HG03135 (cell line): Measurements from ENCODE around the gene ADAMTS19.
"Not testable (repeated sequence)": the region's sequence is repeated elsewhere in the genome, so short reads cannot be mapped to it uniquely, and the experiment has no call there.

Experiments used
- ATAC-seq: cut with Tn5 transposase; IDR thresholded peaks from one replicate; pipeline ENCODE4 v1.9.1; 2021; ENCODE audit warnings: mild to moderate bottlenecking, moderate library complexity; ENCODE audit not compliant: unreplicated experiment

Gene ADAMTS19

GRCh38 chr5:129591508-129592160 is 131.5 kb downstream of the ADAMTS19 start:
- no peak for ATAC-seq

GRCh38 chr5:129593525-129593924 is 133.4 kb downstream of the ADAMTS19 start:
- no peak for ATAC-seq

GRCh38 chr5:129601576-129601975 is 141.5 kb downstream of the ADAMTS19 start:
- no peak for ATAC-seq

GRCh38 chr5:129608350-129608749 is 148.3 kb downstream of the ADAMTS19 start:
- no peak for ATAC-seq

GRCh38 chr5:129609710-129610109 is 149.6 kb downstream of the ADAMTS19 start:
- no peak for ATAC-seq

GRCh38 chr5:129616517-129616916 is 156.4 kb downstream of the ADAMTS19 start:
- no peak for ATAC-seq

- ATAC-seq: no peak
These were observed 157.1 kb downstream of the ADAMTS19 start for GRCh38 chr5:129617206-129617605.

- ATAC-seq: no peak
These were observed 159.7 kb downstream of the ADAMTS19 start for GRCh38 chr5:129619782-129620181.

- ATAC-seq: no peak
These were observed 162.4 kb downstream of the ADAMTS19 start for GRCh38 chr5:129622531-129622930.

GRCh38 chr5:129629575-129629974 is 169.5 kb downstream of the ADAMTS19 start:
- ATAC-seq: no peak

GRCh38 chr5:129630101-129630500 is 170.0 kb downstream of the ADAMTS19 start:
- ATAC-seq: no peak

- no peak for ATAC-seq
These were observed 171.9 kb downstream of the ADAMTS19 start for GRCh38 chr5:129631961-129632360.

- ATAC-seq: not testable (repeated sequence)
These were observed 177.4 kb downstream of the ADAMTS19 start for GRCh38 chr5:129637501-129637900.

GRCh38 chr5:129639331-129639730 is 179.2 kb downstream of the ADAMTS19 start:
- no peak for ATAC-seq

- ATAC-seq: no peak
These were observed 192.4 kb downstream of the ADAMTS19 start for GRCh38 chr5:129652349-129653056.

- ATAC-seq: no peak
These were observed 192.9 kb downstream of the ADAMTS19 start for GRCh38 chr5:129653057-129653375.

- ATAC-seq: no peak
These were observed 193.3 kb downstream of the ADAMTS19 start for GRCh38 chr5:129653442-129653841.

GRCh38 chr5:129656952-129657351 is 196.9 kb downstream of the ADAMTS19 start:
- no peak for ATAC-seq

- no peak for ATAC-seq
These were observed 198.7 kb downstream of the ADAMTS19 start for GRCh38 chr5:129658801-129659200.

- no peak for ATAC-seq
These were observed 201.4 kb downstream of the ADAMTS19 start for GRCh38 chr5:129661366-129662035.

- ATAC-seq: peak; percentile 65
These were observed 204.3 kb downstream of the ADAMTS19 start for GRCh38 chr5:129664336-129664937.
